ENCODE results near the gene UGT1A8. TPM values are rescaled to one million over a fixed set of nuclear protein-coding genes. Genes with fewer than 3 reads are reported as not detected.

Gene UGT1A8
- polyA plus RNA-seq, 12 donors: not detected

- DNase-seq: no peak
Measured at GRCh38 chr2:233818639-233819621, 201.5 kb downstream of the UGT1A8 start.

GRCh38 chr2:233819884-233820773 is 202.7 kb downstream of the UGT1A8 start:
- DNase-seq: no peak

GRCh38 chr2:233820774-233821105 is 203.3 kb downstream of the UGT1A8 start:
- DNase-seq: no peak

- DNase-seq: no peak
Measured at GRCh38 chr2:233821196-233821595, 203.8 kb downstream of the UGT1A8 start.

- DNase-seq: no peak
Measured at GRCh38 chr2:233821709-233822100, 204.3 kb downstream of the UGT1A8 start.

GRCh38 chr2:233822101-233822771 is 204.8 kb downstream of the UGT1A8 start:
- DNase-seq: no peak

Other genes with a start within 250 kb of the UGT1A8 start
- gene USP40, start 50.9 kb upstream of the UGT1A8 start, polyA plus RNA-seq (ENCODE audit: insufficient read length in 12 of 12): 10 to 100 TPM in 11 of 12 donors, not detected in 1; 16.4 to 42.6 (median 26.4) TPM
- gene UGT1A10, start 18.8 kb downstream of the UGT1A8 start, polyA plus RNA-seq (ENCODE audit: insufficient read length in 12 of 12): not detected
- not detected for gene UGT1A9, start 54.3 kb downstream of the UGT1A8 start, polyA plus RNA-seq (ENCODE audit: insufficient read length in 12 of 12)
- gene UGT1A7, start 64.3 kb downstream of the UGT1A8 start, polyA plus RNA-seq (ENCODE audit: insufficient read length in 12 of 12): not detected
- gene UGT1A6, start 75.3 kb downstream of the UGT1A8 start, polyA plus RNA-seq (ENCODE audit: insufficient read length in 12 of 12): under 1 TPM in 2 of 12 donors, not detected in 10; 0.14 to 0.62 TPM
- not detected for gene UGT1A5, start 95.3 kb downstream of the UGT1A8 start, polyA plus RNA-seq (ENCODE audit: insufficient read length in 12 of 12)
- gene UGT1A4, start 101.1 kb downstream of the UGT1A8 start, polyA plus RNA-seq (ENCODE audit: insufficient read length in 12 of 12): not detected
- not detected for gene UGT1A3, start 111.4 kb downstream of the UGT1A8 start, polyA plus RNA-seq (ENCODE audit: insufficient read length in 12 of 12)
- under 1 TPM in 4 of 12 donors, not detected in 8; 0.05 to 0.14 (median 0.06) TPM for gene UGT1A1, start 142.6 kb downstream of the UGT1A8 start, polyA plus RNA-seq (ENCODE audit: insufficient read length in 12 of 12)
- under 1 TPM in 3 of 12 donors, not detected in 9; 0.12 to 0.44 (median 0.21) TPM for gene MROH2A, start 160.7 kb downstream of the UGT1A8 start, polyA plus RNA-seq (ENCODE audit: insufficient read length in 12 of 12)
- 10 to 100 TPM in 8 of 12 donors, 1 to 10 TPM in 3, not detected in 1; 6.2 to 31.1 (median 12.0) TPM for gene HJURP, start 236.9 kb downstream of the UGT1A8 start, polyA plus RNA-seq (ENCODE audit: insufficient read length in 12 of 12)